Activated CD8-positive, alpha-beta memory T cell treated with anti-CD3 and anti-CD28 coated beads for 48 hours (primary cell): ENCODE data around the gene PDCD2.
"Not testable (repeated sequence)": the region's sequence is repeated elsewhere in the genome, so short reads cannot be mapped to it uniquely, and the experiment has no call there.

Source experiments
- DNase-seq, 3 experiments: peaks; one replicate each; pipeline ENCODE4 v3.0.0-alpha.2; 2020; ENCODE audit warnings: low read depth in 2 of 3, low spot score in 2 of 3

Gene PDCD2, protein sequence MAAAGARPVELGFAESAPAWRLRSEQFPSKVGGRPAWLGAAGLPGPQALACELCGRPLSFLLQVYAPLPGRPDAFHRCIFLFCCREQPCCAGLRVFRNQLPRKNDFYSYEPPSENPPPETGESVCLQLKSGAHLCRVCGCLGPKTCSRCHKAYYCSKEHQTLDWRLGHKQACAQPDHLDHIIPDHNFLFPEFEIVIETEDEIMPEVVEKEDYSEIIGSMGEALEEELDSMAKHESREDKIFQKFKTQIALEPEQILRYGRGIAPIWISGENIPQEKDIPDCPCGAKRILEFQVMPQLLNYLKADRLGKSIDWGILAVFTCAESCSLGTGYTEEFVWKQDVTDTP

GRCh38 chr6:170584181-170584953 lies at the start of gene PDCD2:
TSS of gene PDCD2 (minus strand) at chr6:170584637. CDS start at chr6:170584581, 56 bp downstream.
- peak; percentile 54 to 85 (median 81) for DNase-seq

DNA sequence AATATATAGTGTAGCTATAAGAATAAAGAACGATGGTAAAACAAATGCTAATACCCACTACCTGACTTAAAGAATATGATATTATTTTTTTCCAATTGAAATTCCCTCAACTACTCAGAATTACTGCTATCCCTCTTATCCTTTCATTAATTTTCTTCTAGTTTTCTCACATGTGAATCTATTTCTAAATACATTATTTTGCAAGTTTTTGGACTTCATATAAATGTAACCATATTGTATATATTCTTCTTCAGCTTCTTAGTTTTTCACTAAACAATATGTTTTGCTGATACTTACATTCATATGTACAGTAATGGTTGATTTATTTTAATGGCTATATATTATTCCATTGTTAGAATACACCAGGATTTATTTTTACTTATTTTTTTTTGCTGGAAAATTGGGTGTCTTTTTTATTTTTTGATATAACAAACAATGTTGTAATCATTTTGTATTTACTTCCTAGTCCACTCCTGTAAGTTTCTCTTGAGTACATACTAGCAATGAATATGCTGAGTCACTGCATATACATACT lies 31.6 kb upstream of the PDCD2 start:
- DNase-seq: not testable (repeated sequence)

GRCh38 chr6:170612256-170612804 lies 27.9 kb upstream of the PDCD2 start:
- DNase-seq: not testable (repeated sequence)

GRCh38 chr6:170609225-170609624 lies 24.8 kb upstream of the PDCD2 start:
- not testable (repeated sequence) for DNase-seq

DNA sequence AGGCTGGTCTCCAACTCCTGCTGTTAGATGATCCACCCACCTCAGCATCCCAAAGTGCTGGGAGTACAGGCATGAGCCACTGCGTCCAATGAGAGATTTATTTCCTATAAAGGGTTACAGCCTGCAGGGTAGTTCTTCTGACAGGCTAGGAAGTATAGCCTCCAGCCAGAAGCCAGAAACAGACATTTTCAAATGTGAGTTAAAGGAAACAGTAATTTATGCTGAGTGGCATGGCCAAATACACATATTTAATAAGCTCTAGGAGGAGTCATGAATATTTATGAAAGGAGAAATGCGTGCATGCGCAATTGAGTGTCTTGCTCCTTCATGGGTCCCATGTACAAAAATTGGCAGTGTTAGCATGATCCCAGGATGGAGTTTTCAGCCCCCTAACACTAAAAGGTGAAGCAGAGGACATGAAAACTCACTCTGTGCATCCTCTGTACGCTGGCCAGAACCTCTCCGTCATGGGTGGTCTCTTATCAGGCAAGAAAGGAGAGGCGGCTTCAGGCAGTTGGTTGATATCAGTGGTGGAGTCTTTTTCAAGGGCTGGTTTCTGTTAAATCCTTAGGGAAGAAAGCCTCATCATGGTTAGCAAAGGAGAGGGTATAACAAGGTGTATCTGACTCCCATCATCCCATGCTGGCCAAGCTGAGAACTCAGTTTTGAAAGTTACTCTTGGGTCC lies 21.3 kb upstream of the PDCD2 start:
- no peak for DNase-seq

DNA sequence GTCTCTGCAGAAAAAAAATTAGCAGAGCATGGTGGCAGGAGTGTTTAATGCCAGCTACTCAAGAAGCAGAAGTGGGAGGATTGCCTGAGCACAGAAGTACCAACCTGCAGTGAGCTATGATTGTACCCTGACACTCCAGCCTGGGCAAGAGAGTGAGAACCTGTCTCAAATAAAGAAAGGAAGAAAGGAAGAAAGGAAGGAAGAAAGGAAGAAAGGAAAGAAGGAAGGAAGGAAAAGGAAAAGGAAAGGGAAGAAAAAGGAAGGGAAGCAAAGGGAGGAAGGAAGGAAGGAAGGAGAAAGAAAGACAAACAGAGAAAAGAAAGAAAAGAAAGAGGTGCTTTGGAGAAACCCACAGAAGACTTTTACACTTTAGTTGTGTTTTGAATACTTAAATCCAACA lies 12.8 kb upstream of the PDCD2 start:
- no peak for DNase-seq

- DNase-seq: no peak
These were observed 12.0 kb upstream of the PDCD2 start for GRCh38 chr6:170596426-170596825.

GRCh38 chr6:170590725-170591124 lies 6.3 kb upstream of the PDCD2 start:
- DNase-seq: no peak

DNA sequence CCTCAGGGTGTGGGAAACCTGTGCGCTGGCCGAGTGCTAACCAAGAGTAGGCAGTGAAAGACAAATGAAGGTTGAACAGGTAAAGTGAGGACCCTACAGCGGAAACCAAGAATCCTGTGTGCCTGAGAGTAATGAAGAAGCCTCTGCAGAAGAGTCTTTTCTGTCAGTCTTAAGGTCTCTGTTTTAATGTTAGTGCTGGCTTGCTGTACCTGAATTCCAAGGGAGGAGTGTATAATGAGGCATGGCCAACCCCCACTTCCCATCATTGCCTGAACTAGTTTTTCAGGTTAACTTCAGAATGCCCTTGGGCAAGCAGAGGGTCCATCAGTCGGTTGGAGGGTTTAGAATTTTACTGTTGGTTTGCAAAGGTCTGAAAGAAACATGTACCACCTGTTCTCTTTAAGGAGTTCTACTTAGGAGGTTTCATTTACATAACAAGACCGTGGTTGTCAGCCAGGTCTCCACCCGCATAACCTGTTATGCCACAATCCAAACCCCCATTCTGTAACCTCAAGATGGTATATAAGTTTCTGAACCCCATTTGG lies 589 bp upstream of the PDCD2 start:
- no peak for DNase-seq

GRCh38 chr6:170583756-170584180 lies 669 bp downstream of the PDCD2 start:
- no peak for DNase-seq

- no peak for DNase-seq
These were observed 5.5 kb downstream of the PDCD2 start for GRCh38 chr6:170578909-170579308.

GRCh38 chr6:170575250-170575649 lies 9.2 kb downstream of the PDCD2 start:
- DNase-seq: no peak

- DNase-seq: no peak
These were observed 11.6 kb downstream of the PDCD2 start for GRCh38 chr6:170572704-170573466.

DNA sequence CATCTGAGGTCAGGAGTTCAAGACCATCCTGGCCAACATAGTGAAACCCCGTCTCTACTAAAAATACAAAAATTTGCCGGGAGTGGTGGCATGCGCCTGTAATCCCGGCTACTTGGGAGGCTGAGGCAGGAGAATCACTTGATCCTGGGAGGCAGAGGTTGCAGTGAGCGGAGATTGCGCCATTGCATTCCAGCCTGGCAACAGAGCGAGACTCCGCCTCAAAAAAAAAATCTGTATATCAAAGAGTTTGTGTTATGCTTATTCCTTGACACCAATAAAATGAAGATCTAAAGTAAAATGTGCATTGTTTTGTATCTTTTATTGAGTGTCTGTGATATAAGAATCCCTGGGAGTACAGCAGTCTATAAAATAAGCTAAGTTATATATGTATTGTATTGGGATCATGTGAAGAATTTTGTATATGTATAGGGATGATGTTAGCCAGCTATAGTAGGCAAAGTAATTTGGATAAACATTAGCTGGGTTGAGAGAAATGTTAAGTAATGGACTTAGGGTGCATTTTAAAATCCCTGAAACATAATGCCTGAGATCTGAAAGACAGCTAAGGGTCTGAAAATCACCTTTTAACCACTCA lies 19.4 kb downstream of the PDCD2 start:
- DNase-seq: no peak

GRCh38 chr6:170561555-170561954 lies 22.9 kb downstream of the PDCD2 start:
- no peak for DNase-seq

GRCh38 chr6:170555305-170555704 lies 29.1 kb downstream of the PDCD2 start:
- no peak for DNase-seq

GRCh38 chr6:170554796-170555137 lies 29.7 kb downstream of the PDCD2 start:
- DNase-seq: no peak

- peak; percentile 79 to 92 (median 85) for DNase-seq
These were observed 30.2 kb downstream of the PDCD2 start, which contains the start of gene TBP for GRCh38 chr6:170554013-170554795. TSS of gene TBP (plus strand) at chr6:170554369. CDS start at chr6:170557030, 2,661 bp downstream.

DNA sequence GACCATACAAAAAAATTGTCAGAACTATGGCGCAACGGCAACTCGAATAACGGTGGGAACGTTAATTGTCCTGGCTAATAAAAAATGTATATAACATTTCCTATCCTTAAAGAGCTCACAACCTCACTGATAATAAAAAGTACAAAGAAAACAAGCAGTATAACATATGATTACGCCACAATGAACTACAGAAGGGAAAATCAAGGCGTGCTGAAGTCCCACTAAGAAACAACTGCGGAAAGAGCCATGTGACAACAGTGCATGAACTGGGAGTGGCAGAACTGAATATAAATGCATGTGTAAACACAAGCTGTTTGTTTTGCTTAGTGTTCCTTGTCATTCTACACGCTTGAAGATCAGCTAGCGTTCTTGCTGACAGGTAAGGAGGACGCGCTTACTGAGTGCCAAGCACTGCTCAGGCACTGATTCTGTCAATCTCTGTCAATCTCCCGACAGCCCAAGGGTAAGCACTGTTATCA lies 30.9 kb downstream of the PDCD2 start:
- no peak for DNase-seq
